HepG2 (cell line): ENCODE measurements around the gene ADPRS.

ENCODE experiments used
- ATF7 ChIP-seq, 2 experiments: fragments of 450-650 bp in 1 of 2; sonication (generic) in 1 of 2; formaldehyde crosslinking in 1 of 2; IDR thresholded peaks; 2 replicates each; pipeline versions ENCODE4 v1.4.0 to v1.6.1; 2016 to 2020; ENCODE audit warnings: antibody characterized with exemption in 1 of 2, mild to moderate bottlenecking in 1 of 2, missing genetic modification reagents in 1 of 2
- CTCF ChIP-seq: sonication (generic); formaldehyde crosslinking; IDR thresholded peaks from 2 replicates; pipeline ENCODE4 v1.5.0; 2020; ENCODE audit warnings: mild to moderate bottlenecking, missing genetic modification reagents, moderate library complexity
- FOXK1 ChIP-seq: sonication (generic); formaldehyde crosslinking; IDR thresholded peaks from 2 replicates; pipeline ENCODE4 v1.4.0; 2020; ENCODE audit warnings: low read depth, missing genetic modification reagents, borderline replicate concordance
- HNF4A ChIP-seq: sonication (generic); formaldehyde crosslinking; IDR thresholded peaks from 2 replicates; pipeline ENCODE4 v1.4.0; 2020; ENCODE audit warnings: missing genetic modification reagents
- NR2F2 ChIP-seq: IDR thresholded peaks from 2 replicates; pipeline ENCODE4 v1.6.1; 2012; ENCODE audit warnings: low read depth, inconsistent platforms, borderline replicate concordance
- POLR2A ChIP-seq, 2 experiments: IDR thresholded peaks; 2 replicates each; pipeline ENCODE4 v1.6.1; 2011; ENCODE audit warnings: low read depth in 2 of 2, low read length in 2 of 2, mild to moderate bottlenecking in 1 of 2, moderate library complexity in 1 of 2; ENCODE audit not compliant: insufficient read depth in 1 of 2
- SETDB1 ChIP-seq: sonication (generic); formaldehyde crosslinking; IDR thresholded peaks from 2 replicates; pipeline ENCODE4 v1.5.1; 2020; ENCODE audit warnings: missing genetic modification reagents, mild to moderate bottlenecking, borderline replicate concordance
- SKIL ChIP-seq: sonication (generic); formaldehyde crosslinking; IDR thresholded peaks from 2 replicates; pipeline ENCODE4 v1.8.0; 2022; ENCODE audit warnings: missing genetic modification reagents, mild to moderate bottlenecking, moderate library complexity, borderline replicate concordance
- THAP7 ChIP-seq: sonication (generic); formaldehyde crosslinking; IDR thresholded peaks from 2 replicates; pipeline ENCODE4 v1.8.1; 2023; ENCODE audit warnings: mild to moderate bottlenecking, missing genetic modification reagents
- TRAFD1 ChIP-seq: sonication (generic); formaldehyde crosslinking; IDR thresholded peaks from 2 replicates; pipeline ENCODE4 v1.5.1; 2020; ENCODE audit warnings: missing genetic modification reagents, mild to moderate bottlenecking, borderline replicate concordance
- USF2 ChIP-seq, 2 experiments: sonication (generic) in 1 of 2; formaldehyde crosslinking in 1 of 2; IDR thresholded peaks; 2 replicates each; pipeline versions ENCODE4 v1.5.1 to v1.6.1; 2011 to 2020; ENCODE audit warnings: borderline replicate concordance in 1 of 2, low read depth in 1 of 2, low read length in 1 of 2, mild to moderate bottlenecking in 1 of 2, missing genetic modification reagents in 1 of 2, moderate library complexity in 1 of 2
- ZFX ChIP-seq: sonication (generic); formaldehyde crosslinking; IDR thresholded peaks from 2 replicates; pipeline ENCODE4 v1.4.0; 2020; ENCODE audit warnings: mild to moderate bottlenecking, low read depth, missing genetic modification reagents, moderate library complexity
- ZNF234 ChIP-seq: sonication (generic); formaldehyde crosslinking; conservative IDR thresholded peaks from 2 replicates; pipeline ENCODE4 v1.5.1; 2020; ENCODE audit warnings: mild to moderate bottlenecking, missing genetic modification reagents

- TF ChIP-seq FOXK1 (CRISPR knock-in tag) (no peak), TRAFD1 (CRISPR knock-in tag) (no peak), POLR2A (IDR thresholded peaks at IDR 0.05; ENCODE audit: insufficient read depth in 1 of 2, low read depth in 2 of 2, low read length in 2 of 2) (no peak), ATF7 (IDR thresholded peaks at IDR 0.05) (no peak), ATF7 (CRISPR knock-in tag; IDR thresholded peaks at IDR 0.05) (no peak), NR2F2 (no peak), USF2 (IDR thresholded peaks at IDR 0.05; ENCODE audit: low read depth, low read length) (no peak), USF2 (CRISPR knock-in tag; IDR thresholded peaks at IDR 0.05; ENCODE audit: borderline replicate concordance) (no peak), SETDB1 (CRISPR knock-in tag) (no peak), SKIL (no peak), THAP7 (CRISPR knock-in tag) (no peak), CTCF (CRISPR knock-in tag) (no peak), ZFX (no peak), ZNF234 (CRISPR knock-in tag) (no peak), HNF4A (CRISPR knock-in tag) (no peak)
These were observed 54.7 kb downstream of the ADPRS start for GRCh38 chr1:36143424-36143823.
